ENCODE data around the gene CXCL6. TPM values are rescaled to one million over a fixed set of nuclear protein-coding genes. Genes with fewer than 3 reads are reported as not detected.
A peak's percentile ranks its signal among the peaks of the same experiment; 100 is the strongest.

The CXCL6 gene
- total and polyA plus RNA-seq, 4 donors: 0.57 TPM; not detected in 3

- Histone ChIP-seq H3K4me1 (ENCODE audit: control insufficient read depth in 1 of 2, insufficient read depth in 2 of 2, low read length in 2 of 2) (no peaks in the 10 kb centered on the region), H3K27ac (ENCODE audit: low read depth in 1 of 2, low read length in 2 of 2) (no peak overlapping the region), H3K27me3 (ENCODE audit: control insufficient read depth in 1 of 2, insufficient read depth in 2 of 2, low read length in 1 of 2) (peaks cover 0 to 3% of the 10 kb centered on the region in 2 donors), H3K36me3 (ENCODE audit: control insufficient read depth in 1 of 2, insufficient read depth in 2 of 2, low read length in 1 of 2) (no peaks in the 10 kb centered on the region), H3K9me3 (ENCODE audit: control insufficient read depth, low read length) (no peaks in the 10 kb centered on the region), H3K4me3 (ENCODE audit: low read length in 2 of 2) (peak overlapping the region; percentile 8 to 22)
- intact Hi-C loops (cut with DNase I): no loop called here
- ATAC-seq (ENCODE audit: low FRiP score) (no peak), DNase-seq (no peak)
- 16 to 25% methylated on average over 16 of the region's 16 CpGs for WGBS, 2 donors
Measured at GRCh38 chr4:73868206-73869129, 32.0 kb downstream of the CXCL6 start.

GRCh38 chr4:73869130-73870055 is 32.9 kb downstream of the CXCL6 start, which contains the start of gene CXCL1:
CXCL1 (plus strand) TSS chr4:73869393; CDS start chr4:73869471, 78 bp downstream.
- Histone ChIP-seq H3K4me1 (ENCODE audit: control insufficient read depth in 1 of 2, insufficient read depth in 2 of 2, low read length in 2 of 2) (no peaks in the 10 kb centered on the region), H3K27me3 (ENCODE audit: control insufficient read depth in 1 of 2, insufficient read depth in 2 of 2, low read length in 1 of 2) (peaks cover 0 to 2% of the 10 kb centered on the region in 2 donors), H3K27ac (ENCODE audit: low read depth in 1 of 2, low read length in 2 of 2) (no peak within 1 kb of the TSS), H3K9me3 (ENCODE audit: control insufficient read depth, low read length) (no peaks in the 10 kb centered on the region), H3K4me3 (ENCODE audit: low read length in 2 of 2) (peak within 1 kb of the TSS; percentile 8 to 22), H3K36me3 (ENCODE audit: control insufficient read depth in 1 of 2, insufficient read depth in 2 of 2, low read length in 1 of 2) (no peaks in the 10 kb centered on the region)
- ATAC-seq (ENCODE audit: low FRiP score): peak; percentile 73
- intact Hi-C loops (cut with DNase I): no loop called here
- 6 to 7% methylated on average over 59 to 61 of the region's 61 CpGs for WGBS, 2 donors
- peak; percentile 53 to 76 for DNase-seq

- peak in 1 of 2 donors; percentile 45 for DNase-seq
- intact Hi-C loops (cut with DNase I): no loop called here
Measured at GRCh38 chr4:73870260-73870659, 33.8 kb downstream of the CXCL6 start.

GRCh38 chr4:73870768-73871167 is 34.3 kb downstream of the CXCL6 start:
- no peak overlapping the region for H3K27ac ChIP-seq (ENCODE audit: low read depth in 1 of 2, low read length in 2 of 2)
- no peaks in the 10 kb centered on the region for H3K36me3 ChIP-seq (ENCODE audit: control insufficient read depth in 1 of 2, insufficient read depth in 2 of 2, low read length in 1 of 2)
- no peaks in the 10 kb centered on the region for H3K4me1 ChIP-seq (ENCODE audit: control insufficient read depth in 1 of 2, insufficient read depth in 2 of 2, low read length in 2 of 2)
- H3K27me3 ChIP-seq (ENCODE audit: control insufficient read depth in 1 of 2, insufficient read depth in 2 of 2, low read length in 1 of 2): peaks cover 0 to 2% of the 10 kb centered on the region in 2 donors
- 89 to 91% methylated on average over 1 of the region's 1 CpG for WGBS, 2 donors
- intact Hi-C loops (cut with DNase I): no loop called here
- H3K9me3 ChIP-seq (ENCODE audit: control insufficient read depth, low read length): no peaks in the 10 kb centered on the region
- DNase-seq (no peak), ATAC-seq (ENCODE audit: low FRiP score) (no peak)
- no peak overlapping the region for H3K4me3 ChIP-seq (ENCODE audit: low read length in 2 of 2)

More at GRCh38 chr4:73870260-73870659, 33.8 kb downstream of the CXCL6 start:
- H3K9me3 ChIP-seq (ENCODE audit: control insufficient read depth, low read length): no peaks in the 10 kb centered on the region
- no peak overlapping the region for H3K27ac ChIP-seq (ENCODE audit: low read depth in 1 of 2, low read length in 2 of 2)
- H3K4me1 ChIP-seq (ENCODE audit: control insufficient read depth in 1 of 2, insufficient read depth in 2 of 2, low read length in 2 of 2): no peaks in the 10 kb centered on the region
- H3K4me3 ChIP-seq (ENCODE audit: low read length in 2 of 2): no peak overlapping the region
- no peaks in the 10 kb centered on the region for H3K36me3 ChIP-seq (ENCODE audit: control insufficient read depth in 1 of 2, insufficient read depth in 2 of 2, low read length in 1 of 2)
- ATAC-seq (ENCODE audit: low FRiP score): no peak
- peaks cover 0 to 2% of the 10 kb centered on the region in 2 donors for H3K27me3 ChIP-seq (ENCODE audit: control insufficient read depth in 1 of 2, insufficient read depth in 2 of 2, low read length in 1 of 2)
- 83 to 90% methylated on average over 3 of the region's 3 CpGs for WGBS, 2 donors

- Histone ChIP-seq H3K4me1 (ENCODE audit: control insufficient read depth in 1 of 2, insufficient read depth in 2 of 2, low read length in 2 of 2) (no peaks in the 10 kb centered on the region), H3K4me3 (ENCODE audit: low read length in 2 of 2) (no peak overlapping the region), H3K36me3 (ENCODE audit: control insufficient read depth in 1 of 2, insufficient read depth in 2 of 2, low read length in 1 of 2) (no peaks in the 10 kb centered on the region), H3K27ac (ENCODE audit: low read depth in 1 of 2, low read length in 2 of 2) (no peak overlapping the region), H3K27me3 (ENCODE audit: control insufficient read depth in 1 of 2, insufficient read depth in 2 of 2, low read length in 1 of 2) (peaks cover 0 to 2% of the 10 kb centered on the region in 2 donors), H3K9me3 (ENCODE audit: control insufficient read depth, low read length) (no peaks in the 10 kb centered on the region)
- no peak for DNase-seq
- intact Hi-C loops (cut with DNase I): no loop called here
- WGBS, 2 donors: 82 to 84% methylated on average over 6 of the region's 6 CpGs
- no peak for ATAC-seq (ENCODE audit: low FRiP score)
Measured at GRCh38 chr4:73871511-73872310, 35.2 kb downstream of the CXCL6 start.

- Histone ChIP-seq H3K9me3 (ENCODE audit: control insufficient read depth, low read length) (no peaks in the 10 kb centered on the region), H3K4me3 (ENCODE audit: low read length in 2 of 2) (no peak overlapping the region), H3K27me3 (ENCODE audit: control insufficient read depth in 1 of 2, insufficient read depth in 2 of 2, low read length in 1 of 2) (peaks cover 0 to 2% of the 10 kb centered on the region in 2 donors), H3K27ac (ENCODE audit: low read depth in 1 of 2, low read length in 2 of 2) (no peak overlapping the region), H3K36me3 (ENCODE audit: control insufficient read depth in 1 of 2, insufficient read depth in 2 of 2, low read length in 1 of 2) (no peaks in the 10 kb centered on the region), H3K4me1 (ENCODE audit: control insufficient read depth in 1 of 2, insufficient read depth in 2 of 2, low read length in 2 of 2) (no peaks in the 10 kb centered on the region)
- intact Hi-C loops (cut with DNase I): no loop called here
- 71 to 78% methylated on average over 2 of the region's 2 CpGs for WGBS, 2 donors
- DNase-seq: no peak
- ATAC-seq (ENCODE audit: low FRiP score): no peak
Measured at GRCh38 chr4:73872316-73873108, 36.0 kb downstream of the CXCL6 start.

- 75 to 78% methylated on average over 2 of the region's 2 CpGs for WGBS, 2 donors
- no peaks in the 10 kb centered on the region for H3K27me3 ChIP-seq (ENCODE audit: control insufficient read depth in 1 of 2, insufficient read depth in 2 of 2, low read length in 1 of 2)
- H3K4me3 ChIP-seq (ENCODE audit: low read length in 2 of 2): no peak overlapping the region
- DNase-seq (no peak), ATAC-seq (ENCODE audit: low FRiP score) (no peak)
- H3K4me1 ChIP-seq (ENCODE audit: control insufficient read depth in 1 of 2, insufficient read depth in 2 of 2, low read length in 2 of 2): no peaks in the 10 kb centered on the region
- H3K36me3 ChIP-seq (ENCODE audit: control insufficient read depth in 1 of 2, insufficient read depth in 2 of 2, low read length in 1 of 2): no peaks in the 10 kb centered on the region
- intact Hi-C loops (cut with DNase I): no loop called here
- H3K27ac ChIP-seq (ENCODE audit: low read depth in 1 of 2, low read length in 2 of 2): no peak overlapping the region
- H3K9me3 ChIP-seq (ENCODE audit: control insufficient read depth, low read length): no peaks in the 10 kb centered on the region
Measured at GRCh38 chr4:73874386-73874785, 37.9 kb downstream of the CXCL6 start.

Data from aorta (tissue), 5 donors.